ENCODE data around the gene ASXL1.

ASXL1 gene

DNA sequence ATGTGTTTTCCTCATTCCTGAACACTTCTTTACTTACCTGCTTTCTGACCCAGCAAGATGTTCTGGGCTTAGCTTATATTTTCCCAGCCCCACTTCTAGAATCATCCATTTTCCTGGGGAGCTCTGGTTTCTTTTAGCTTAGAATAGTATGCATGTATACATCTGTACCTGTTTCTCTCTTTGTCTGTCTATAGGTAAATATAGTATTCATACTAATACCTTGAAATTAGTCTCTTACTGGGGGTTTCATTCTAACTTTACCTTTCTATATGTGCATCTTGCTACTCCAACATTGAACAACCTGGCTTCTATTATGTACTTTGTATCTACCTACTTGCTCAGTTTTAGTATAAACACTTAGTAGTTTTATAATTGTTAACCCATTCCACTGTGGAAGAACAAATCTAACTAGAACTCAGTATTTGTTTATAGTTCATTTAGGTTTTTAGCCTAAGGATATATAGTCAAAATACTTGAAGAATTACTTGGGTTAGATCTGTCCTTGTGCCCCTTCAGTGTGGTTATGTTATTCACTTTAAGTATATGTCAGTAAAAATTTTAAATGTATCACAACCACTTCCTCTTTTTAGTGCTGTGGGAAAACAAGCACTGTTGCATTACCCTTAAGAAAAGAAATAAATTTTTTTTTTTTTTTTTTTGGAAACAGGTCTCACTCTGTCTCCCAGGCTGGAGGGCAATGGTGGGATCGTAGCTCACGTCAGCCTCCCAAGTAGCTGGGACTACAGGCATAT lies 54.0 kb downstream of the ASXL1 start:
- no peak for DNase-seq

DNA sequence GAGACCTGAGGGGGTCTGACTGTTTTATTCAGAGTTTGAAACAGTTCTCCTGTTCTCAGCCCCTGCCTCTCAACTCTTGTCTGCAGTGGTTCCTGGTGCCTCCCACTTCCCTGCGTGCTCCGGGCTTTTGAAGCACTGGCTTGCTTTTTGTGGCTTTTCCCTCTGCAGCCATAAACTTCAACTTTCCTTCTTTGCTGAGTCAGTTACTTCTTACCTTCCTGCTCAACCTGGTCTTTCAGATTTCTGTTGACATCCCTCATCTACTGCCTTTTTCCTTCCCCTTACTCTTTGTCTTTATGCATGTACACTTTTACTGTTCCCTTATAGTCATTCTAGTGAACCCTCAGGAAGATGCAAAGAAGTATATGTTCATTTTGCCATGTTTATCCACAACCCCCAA lies 57.4 kb downstream of the ASXL1 start:
- no peak for DNase-seq

DNA sequence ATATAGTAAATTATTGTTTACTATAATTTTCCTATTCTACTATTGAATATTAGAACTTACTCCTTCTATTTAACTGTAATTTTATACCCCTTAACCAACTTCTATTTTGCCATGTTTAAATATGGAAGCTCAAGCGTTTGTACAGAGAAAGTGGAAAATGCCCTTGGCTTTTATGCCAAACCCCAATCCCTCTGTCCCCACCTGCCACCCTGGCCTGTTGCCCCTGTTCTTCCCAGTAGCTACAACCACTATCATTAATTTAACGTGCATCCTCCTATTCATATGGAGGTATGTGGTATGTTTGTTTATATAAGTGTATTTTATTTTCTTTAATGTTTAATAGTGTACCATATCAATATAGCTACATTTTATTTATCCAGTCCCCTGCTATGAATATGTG lies 58.1 kb downstream of the ASXL1 start:
- DNase-seq, result no peak

DNA sequence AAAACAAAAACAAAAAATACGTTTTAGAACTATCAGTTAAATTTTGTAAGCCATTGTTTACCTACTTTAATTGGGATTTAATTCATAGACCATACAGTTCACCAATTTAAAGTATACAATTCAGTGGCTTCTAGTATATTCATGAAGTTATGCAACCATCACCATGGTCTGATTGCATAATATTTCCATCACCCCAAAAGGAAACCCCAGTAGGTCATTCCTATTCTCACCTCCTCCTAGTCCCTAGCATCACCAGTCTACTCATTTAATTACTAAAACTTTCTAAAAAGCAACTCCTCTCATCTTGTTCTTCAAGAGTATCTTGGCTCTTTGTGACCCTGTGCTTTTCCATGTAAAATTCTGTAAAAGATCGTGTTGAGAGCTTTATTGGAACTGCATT lies 60.2 kb downstream of the ASXL1 start:
- no peak for DNase-seq

DNA sequence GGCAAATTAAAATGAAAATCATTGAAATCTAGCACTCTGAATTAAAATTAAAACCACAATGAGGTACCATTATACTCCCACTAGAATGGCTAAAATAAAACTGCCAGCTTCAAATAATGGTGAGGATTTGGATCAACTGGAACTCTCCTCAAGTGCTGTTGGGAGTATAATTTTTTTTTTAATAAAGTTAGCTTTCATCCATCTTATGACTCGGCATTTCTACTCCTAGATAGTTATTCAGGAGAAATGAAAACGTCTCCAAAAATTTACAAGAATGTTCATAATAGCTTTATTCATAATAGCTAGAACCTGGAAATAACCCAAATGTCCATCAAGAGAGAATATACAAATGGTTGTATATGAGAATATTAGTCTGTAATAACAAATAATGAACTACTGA lies 63.2 kb downstream of the ASXL1 start:
- no peak for DNase-seq

DNA sequence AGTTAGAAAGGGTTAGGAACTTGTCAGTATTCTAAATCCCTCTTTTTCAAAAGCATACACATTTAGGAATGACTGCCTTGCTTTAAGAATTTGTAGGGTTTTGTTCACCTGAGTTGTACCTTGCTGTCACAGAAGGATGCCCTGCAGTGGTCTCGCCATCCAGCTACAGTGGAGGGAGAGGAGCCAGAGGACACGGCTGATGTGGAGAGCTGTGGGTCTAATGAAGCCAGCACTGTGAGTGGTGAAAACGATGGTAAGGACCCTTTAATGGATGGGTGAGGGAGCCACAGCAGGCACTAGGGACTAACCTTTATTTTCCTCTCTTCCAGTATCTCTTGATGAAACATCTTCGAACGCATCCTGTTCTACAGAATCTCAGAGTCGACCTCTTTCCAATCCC lies 69.9 kb downstream of the ASXL1 start:
- no peak for DNase-seq

DNA sequence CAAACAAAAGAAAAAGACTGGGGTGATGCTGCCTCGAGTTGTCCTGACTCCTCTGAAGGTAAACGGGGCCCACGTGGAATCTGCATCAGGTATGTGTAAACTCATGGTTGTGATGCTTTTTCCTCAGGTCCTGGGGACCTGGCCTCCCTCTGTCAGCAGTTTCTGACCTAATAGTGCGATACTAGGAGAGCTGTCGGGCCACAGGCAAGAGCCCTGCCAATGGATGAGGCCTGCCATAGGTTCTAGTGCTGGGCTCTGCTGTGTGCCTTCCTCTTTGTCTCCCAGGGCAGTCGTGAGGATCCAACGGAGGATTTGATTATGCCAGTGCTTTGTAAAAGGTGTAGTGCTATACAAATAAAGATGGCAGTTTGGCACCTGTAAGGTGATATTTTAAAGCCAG lies 71.2 kb downstream of the ASXL1 start:
- no peak for DNase-seq

DNA sequence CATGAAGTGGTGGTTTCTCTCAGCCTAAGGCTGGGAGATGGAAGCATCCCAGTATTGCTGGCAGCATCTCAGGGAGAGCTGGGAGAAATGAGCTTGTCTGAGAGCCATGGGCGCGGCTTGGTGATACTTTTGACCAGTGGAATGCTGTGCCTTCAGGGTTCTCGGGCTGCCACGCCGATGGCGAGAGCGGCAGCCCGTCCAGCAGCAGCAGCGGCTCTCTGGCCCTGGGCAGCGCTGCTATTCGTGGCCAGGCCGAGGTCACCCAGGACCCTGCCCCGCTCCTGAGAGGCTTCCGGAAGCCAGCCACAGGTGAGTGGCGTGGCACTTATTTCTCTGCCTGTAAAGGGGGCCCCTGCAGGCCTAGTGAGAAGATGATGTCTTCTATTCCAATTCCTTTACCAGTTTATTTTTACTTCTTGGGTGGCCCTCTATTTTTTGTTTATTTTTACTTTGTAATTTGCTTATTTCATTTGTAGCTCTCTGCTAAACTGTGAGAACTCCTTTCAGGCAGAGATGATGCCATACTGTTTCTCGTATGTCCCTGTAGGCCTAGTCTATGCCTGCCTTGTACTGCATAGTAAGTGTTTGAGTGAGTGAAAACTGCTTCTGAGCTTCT lies 71.7 kb downstream of the ASXL1 start:
- no peak for DNase-seq

DNA sequence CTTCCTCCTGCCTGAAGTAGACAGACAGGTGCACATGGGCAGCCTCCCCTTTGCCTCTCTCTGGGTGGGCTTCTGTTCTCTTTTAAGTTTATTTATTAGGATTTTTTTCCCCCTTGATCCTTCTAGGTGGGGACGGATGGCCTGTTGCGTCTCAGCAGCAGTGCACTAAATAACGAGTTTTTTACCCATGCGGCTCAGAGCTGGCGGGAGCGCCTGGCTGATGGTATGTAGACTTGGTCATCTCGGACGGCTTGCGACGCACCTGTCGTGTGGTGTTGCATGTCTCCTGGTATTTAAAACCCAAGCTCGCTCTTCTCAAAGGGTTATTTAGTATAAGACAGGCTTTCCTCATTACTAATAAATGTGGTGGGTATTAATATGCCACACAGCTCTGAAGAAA lies 73.3 kb downstream of the ASXL1 start:
- DNase-seq, result no peak

DNA sequence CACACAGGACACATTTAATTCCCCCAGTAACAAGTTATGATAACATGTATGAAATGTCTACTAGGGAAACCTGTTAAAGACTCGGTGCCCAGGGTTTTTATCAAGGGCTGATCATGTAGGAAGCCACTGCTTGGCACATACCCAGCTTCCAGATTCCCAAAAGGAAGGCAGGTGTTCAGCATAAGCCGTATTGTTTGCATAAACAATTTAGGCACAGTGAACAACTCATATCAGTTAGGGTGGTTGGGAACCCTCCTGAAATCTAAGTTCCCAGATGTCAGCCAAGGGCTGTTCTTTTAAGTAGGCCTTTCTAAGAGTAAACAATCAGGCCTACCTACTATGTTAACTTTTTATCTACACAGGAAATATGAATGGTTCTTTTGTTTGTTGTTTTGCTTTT lies 74.1 kb downstream of the ASXL1 start:
- DNase-seq, result no peak

DNA sequence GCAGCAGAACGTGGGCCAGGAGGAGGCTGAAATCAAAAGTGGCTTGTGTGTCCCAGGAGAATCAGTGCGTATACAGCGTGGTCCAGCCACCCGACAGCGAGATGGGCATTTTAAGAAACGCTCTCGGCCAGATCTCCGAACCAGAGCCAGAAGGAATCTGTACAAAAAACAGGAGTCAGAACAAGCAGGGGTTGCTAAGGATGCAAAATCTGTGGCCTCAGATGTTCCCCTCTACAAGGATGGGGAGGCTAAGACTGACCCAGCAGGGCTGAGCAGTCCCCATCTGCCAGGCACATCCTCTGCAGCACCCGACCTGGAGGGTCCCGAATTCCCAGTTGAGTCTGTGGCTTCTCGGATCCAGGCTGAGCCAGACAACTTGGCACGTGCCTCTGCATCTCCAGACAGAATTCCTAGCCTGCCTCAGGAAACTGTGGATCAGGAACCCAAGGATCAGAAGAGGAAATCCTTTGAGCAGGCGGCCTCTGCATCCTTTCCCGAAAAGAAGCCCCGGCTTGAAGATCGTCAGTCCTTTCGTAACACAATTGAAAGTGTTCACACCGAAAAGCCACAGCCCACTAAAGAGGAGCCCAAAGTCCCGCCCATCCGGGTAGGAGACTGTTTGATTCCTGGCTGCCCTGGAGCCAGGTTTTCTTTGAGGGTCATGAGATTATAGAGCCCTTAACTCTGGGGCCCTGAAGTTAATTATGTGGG lies 75.3 kb downstream of the ASXL1 start:
- no peak for DNase-seq

DNA sequence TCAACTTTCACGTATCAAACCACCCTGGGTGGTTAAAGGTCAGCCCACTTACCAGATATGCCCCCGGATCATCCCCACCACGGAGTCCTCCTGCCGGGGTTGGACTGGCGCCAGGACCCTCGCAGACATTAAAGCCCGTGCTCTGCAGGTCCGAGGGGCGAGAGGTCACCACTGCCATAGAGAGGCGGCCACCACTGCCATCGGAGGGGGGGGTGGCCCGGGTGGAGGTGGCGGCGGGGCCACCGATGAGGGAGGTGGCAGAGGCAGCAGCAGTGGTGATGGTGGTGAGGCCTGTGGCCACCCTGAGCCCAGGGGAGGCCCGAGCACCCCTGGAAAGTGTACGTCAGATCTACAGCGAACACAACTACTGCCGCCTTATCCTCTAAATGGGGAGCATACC lies 76.3 kb downstream of the ASXL1 start:
- DNase-seq, result no peak

DNA sequence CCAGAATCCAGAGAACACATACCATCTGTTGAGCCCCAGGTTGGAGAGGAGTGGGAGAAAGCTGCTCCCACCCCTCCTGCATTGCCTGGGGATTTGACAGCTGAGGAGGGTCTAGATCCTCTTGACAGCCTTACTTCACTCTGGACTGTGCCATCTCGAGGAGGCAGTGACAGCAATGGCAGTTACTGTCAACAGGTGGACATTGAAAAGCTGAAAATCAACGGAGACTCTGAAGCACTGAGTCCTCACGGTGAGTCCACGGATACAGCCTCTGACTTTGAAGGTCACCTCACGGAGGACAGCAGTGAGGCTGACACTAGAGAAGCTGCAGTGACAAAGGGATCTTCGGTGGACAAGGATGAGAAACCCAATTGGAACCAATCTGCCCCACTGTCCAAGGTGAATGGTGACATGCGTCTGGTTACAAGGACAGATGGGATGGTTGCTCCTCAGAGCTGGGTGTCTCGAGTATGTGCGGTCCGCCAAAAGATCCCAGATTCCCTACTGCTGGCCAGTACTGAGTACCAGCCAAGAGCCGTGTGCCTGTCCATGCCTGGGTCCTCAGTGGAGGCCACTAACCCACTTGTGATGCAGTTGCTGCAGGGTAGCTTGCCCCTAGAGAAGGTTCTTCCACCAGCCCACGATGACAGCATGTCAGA lies 77.4 kb downstream of the ASXL1 start:
- no peak for DNase-seq

DNA sequence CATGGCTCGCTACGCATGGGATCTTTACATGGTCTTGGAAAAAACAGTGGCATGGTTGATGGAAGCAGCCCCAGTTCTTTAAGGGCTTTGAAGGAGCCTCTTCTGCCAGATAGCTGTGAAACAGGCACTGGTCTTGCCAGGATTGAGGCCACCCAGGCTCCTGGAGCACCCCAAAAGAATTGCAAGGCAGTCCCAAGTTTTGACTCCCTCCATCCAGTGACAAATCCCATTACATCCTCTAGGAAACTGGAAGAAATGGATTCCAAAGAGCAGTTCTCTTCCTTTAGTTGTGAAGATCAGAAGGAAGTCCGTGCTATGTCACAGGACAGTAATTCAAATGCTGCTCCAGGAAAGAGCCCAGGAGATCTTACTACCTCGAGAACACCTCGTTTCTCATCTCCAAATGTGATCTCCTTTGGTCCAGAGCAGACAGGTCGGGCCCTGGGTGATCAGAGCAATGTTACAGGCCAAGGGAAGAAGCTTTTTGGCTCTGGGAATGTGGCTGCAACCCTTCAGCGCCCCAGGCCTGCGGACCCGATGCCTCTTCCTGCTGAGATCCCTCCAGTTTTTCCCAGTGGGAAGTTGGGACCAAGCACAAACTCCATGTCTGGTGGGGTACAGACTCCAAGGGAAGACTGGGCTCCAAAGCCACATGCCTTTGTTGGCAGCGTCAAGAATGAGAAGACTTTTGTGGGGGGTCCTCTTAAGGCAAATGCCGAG lies 78.2 kb downstream of the ASXL1 start:
- no peak for DNase-seq

DNA sequence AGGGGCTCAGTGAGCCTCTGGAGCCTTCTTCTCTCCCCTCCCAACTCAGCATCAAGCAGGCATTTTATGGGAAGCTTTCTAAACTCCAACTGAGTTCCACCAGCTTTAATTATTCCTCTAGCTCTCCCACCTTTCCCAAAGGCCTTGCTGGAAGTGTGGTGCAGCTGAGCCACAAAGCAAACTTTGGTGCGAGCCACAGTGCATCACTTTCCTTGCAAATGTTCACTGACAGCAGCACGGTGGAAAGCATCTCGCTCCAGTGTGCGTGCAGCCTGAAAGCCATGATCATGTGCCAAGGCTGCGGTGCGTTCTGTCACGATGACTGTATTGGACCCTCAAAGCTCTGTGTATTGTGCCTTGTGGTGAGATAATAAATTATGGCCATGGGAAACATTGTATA lies 78.8 kb downstream of the ASXL1 start:
- DNase-seq, result no peak

DNA sequence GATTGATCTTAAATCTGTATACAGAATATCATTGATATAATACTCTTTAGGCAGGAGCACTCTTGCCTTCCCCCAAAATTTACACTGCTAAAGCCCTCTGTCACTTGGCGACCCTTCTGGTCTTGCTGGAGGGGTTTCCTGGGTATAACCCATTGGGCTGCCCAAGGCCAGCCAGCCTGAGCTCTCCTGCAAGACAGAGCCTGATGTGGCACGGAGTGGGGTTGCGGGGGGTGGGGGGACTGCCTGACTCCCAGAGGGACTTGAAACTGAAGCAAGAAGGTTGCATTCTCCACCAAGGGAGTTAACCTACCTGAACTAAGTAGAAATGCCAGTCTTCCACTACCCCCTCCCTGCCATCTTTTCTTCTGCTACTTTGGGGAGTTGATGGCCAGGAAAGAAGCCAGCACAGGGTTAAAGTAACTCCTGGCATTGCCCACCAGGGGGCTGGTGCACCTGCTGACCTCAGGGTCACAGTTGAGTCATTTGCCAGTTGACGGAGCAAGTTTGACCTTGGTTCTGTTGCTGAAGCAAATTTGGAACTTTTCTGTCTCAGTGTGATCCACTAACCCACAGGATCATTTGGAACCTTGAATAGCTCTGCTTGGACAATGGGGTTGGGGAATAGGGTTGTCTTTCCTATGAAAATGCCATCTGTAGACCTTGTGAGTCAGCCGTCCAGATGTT lies 79.4 kb downstream of the ASXL1 start:
- DNase-seq, result no peak

DNA sequence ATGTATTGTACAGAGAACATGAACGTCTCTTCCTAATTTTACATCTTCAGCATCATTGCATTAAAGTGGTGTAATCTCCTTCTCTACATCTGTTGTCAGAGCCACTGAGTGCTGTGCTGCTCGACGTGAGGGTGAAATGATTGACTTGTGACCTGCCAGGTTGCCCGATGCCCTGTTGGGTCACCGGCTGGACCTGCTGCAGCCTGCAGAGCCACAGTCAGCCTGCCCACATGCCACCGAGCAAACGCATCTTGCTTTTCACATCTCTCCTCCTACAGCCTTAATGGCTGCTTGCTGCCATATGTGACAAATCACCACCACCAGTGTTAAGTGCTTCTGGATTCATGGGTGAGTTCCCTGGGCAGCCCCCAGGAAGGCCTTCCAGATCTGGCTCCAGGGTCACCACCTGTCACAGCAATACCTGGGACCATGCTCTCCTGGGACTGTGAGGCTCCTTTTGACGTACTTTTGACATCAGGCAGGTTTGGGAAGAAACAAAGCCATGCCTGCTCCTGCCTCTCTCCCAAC lies 80.3 kb downstream of the ASXL1 start:
- DNase-seq, result no peak

DNA sequence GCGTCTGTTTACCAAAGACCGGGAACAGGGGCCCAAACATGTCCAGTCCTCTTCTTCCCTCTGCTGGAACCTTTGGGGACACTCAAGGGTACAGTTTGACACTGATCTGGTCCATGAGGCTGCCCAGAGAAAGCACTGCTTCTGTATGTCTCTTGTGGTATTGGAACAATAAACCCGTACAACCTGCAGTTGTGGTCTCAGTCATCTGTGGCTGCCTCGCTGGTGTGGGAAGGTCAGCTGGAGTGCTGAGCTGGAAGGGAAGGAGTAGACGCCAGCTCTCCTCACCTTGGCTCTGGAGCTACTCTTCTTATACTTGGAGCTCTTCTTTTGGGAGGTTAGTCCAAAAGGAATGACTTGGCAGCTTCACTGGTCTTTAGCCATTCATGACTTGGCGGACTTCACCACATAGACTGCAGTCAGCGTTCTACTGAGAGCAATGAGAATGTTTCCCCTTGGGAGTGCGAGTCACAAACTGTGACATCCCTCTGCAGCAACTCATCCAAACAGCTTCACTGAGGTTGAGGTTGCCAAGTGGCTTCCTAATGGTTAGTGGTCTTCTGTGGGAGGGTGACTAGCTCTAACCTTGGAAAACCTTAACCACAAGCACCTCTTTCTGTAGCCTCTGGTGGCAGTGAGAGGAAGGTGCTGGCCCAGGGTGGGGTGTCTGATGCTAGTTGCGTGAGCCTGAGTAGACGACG lies 81.2 kb downstream of the ASXL1 start:
- DNase-seq, result no peak

DNA sequence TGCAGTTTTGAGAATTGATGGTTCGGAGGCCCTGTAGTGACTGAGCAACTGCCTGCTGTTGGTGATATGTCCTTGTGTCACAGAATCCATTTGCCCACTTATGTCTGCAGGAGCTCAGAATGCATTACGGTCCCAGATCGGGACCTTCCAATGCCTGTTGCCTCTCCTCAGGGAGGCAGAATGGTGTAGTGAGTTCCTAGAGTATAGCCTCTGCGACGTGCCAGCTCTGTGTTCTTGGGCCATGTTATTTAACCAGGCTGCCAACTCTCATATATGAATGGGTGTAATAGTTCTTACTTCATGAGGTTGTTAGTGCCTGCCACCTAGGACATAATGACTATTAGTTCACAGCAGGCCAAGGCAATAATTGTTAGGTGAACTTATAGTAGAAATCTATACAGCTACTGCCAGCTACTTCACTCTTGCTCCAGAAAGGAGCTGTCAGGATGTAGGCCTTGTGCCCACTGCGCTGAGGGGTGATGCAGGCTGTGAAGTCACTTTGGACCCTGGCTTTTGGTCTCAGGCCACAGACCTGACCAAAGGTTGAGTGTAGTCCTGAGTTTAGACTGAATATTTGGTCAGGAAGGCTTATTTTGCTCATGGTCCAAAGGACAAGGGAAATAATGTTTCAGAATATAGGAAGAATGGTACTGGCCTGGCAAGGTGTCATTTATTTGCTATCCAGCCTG lies 82.1 kb downstream of the ASXL1 start:
- no peak for DNase-seq

DNA sequence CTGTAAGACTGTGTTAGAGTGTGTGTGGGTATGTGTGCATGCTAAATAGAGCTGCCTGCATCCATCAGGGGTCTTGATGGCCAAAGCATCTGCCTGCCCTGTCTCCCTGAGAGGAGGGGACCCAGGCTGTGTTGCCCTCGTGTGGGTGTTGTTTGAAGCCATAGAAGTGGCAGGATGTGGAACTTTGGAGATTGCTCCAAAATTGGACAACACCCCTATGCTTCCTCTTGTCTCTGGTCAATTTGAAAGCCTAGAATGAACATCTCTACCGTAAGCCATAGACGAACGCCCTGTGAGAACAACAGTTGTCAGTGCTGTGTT lies 82.6 kb downstream of the ASXL1 start:
- no peak for DNase-seq

DNA sequence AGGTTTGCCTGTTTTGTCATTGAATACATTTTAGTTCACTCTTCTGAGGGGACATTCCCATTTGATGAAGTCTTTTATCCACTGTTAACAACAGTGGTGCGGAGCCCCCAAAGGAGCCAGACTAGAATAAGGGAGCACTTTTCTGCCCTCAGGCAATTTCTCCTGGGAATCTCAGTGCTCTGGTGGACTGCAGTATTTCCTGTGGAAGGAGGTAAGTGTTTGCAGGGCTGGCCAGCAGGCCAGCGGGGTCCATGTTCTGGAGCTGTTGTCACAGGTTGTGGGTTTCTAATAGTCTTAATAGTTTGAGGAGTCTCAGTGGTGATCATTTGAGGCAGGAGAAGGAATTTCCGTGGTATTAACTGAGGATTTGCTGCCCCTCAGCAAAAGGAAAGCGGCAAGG lies 83.5 kb downstream of the ASXL1 start:
- no peak for DNase-seq

All from CD4-positive, alpha-beta T cell treated with Interleukin-4 for 1 hour (primary cell).